Globus pallidus (tissue), 1 donor: ENCODE results near the gene CPT2.

Experiments used
- DNase-seq: peaks from one replicate; pipeline ENCODE4 v3.0.0-alpha.2; 2015; ENCODE audit warnings: low spot score

CPT2 gene

DNA sequence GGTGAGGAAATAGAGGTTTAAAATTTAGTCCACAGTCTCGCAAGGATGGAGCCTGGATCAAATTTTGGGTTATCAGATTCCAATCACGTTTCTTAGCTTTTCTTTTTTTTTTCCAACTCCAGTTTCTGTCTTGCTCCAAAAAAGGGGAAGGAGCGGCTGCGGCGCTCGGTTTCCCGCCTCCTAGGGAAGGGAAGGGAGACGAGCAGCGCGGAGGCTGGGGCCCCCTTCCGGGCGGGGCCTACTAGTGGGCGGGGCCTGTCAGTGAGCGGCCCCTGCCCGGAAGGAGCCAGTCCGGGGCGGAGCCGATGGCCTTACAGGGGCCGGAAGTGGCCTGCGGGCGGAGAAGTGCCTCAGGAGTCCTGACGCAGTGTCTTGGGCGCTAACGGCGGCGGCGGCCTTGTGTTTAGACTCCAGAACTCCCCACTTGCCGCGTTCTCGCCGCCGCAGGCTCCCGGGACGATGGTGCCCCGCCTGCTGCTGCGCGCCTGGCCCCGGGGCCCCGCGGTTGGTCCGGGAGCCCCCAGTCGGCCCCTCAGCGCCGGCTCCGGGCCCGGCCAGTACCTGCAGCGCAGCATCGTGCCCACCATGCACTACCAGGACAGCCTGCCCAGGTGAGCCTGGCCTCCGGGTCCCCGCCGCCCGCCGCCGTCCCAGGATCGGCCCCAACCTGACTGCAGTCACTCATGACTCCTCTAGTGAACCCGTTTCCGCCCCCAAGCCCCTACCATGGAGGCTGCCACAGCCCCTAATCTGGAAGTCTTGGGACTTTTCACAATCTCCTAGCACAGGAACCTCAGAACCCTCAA lies at the start of gene CPT2:
Gene CPT2 (plus strand): TSS at position 340 of the 806 bp plus-strand sequence. CDS start 120 bp downstream, at position 460.
- DNase-seq, result peak; percentile 94

DNA sequence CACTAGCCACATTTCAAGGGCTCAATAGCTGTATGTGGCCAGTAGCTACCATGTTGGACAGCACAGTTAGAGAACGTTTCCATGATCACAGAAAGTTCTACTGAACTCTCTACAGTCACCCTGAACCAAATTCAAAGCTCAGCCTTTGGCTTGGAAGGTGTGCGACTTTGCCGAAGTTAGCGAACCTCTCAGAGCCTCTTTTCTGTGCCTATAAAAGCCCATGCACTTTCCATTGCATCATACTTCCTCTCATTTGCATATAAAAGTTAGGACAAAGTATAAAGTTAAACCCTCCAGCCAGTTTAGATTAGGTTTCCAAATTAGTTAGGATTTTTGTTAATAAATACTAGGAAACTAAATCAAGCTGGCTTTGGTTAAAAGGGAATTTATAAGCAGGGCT lies 49.5 kb upstream of the CPT2 start:
- DNase-seq, result no peak

DNA sequence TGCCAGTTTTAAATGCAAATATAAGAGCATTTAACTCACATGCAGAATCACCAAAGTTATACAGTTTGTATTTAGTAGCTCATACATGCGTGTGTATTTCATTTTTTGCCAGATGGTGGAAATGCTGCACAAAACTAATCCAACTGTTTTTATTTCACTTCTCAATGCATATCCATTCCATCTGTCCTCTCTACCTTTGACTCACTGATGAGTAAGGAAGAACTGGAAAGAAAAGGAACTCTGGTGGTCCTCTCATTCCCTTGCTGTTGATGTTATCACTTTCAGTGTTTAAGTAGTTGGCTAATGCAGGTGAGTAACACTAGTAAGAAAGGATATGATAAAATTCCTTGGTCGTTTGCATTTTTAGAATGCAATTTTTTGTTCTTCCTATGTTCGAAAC lies 48.5 kb upstream of the CPT2 start:
- no peak for DNase-seq

DNA sequence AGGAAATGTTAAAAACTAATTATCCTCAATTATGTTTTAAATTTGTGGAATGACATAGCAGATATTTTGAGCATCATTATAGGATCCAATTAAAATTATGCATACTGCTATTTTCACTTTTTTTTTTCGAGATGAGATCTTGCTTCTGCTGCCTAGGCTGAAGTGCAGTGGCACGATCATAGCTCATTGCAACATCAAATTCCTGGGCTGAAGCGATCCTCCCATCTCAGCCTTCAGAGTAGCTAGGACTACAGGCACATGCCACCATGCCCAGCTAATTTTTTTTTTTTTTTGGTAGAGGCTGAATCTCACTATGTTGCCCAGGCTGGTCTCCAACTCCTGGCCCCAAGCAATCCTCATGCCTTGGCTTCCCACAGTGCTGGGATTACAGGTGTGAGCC lies 42.9 kb upstream of the CPT2 start:
- DNase-seq, result no peak

DNA sequence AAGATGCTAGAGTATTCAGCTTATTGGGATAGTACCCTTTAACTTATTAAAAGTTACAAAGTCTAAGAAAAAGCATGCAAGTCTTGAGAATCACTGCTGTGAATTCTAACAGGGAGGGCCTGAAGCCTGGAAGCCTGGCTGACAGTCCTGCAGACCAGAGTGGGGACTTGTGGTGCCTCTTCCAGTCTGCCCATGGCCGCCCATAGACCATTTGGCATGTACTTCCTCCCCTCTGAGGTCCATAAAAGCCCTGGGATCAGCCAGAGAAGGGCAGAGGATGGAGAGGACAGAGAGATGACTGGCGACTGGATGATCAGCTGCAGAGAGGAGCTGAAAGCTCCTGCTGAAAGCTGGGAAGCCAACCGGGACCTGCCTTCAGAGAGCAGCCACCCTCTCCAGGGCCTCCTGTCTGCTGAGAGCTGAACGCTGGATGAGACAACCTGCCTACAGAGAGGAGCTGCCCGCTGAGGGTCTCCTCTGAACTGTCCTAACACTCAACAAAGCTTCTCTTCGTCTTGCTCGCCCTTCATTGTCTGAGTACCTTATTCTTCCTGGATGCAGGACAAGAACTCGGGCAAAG lies 41.7 kb upstream of the CPT2 start:
- no peak for DNase-seq

DNA sequence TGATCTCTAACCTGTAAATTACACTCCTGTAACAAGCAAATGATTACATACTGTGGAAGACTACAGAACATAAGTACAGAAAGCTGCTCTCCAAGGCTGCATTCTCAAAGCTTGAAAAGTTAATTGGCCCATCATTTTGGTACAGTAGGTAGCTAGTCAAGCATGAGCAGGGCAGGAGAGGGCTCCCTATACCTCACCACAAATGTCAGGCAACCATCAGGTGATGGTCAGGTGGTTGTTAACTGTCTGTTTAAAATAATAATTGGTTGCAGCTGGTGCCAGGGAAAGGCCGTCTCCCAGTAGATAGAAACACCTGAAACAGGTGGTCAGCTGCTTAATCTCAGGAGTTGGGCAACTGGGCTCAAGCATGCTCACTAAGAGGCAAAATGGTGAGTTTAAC lies 41.1 kb upstream of the CPT2 start:
- DNase-seq, result no peak

DNA sequence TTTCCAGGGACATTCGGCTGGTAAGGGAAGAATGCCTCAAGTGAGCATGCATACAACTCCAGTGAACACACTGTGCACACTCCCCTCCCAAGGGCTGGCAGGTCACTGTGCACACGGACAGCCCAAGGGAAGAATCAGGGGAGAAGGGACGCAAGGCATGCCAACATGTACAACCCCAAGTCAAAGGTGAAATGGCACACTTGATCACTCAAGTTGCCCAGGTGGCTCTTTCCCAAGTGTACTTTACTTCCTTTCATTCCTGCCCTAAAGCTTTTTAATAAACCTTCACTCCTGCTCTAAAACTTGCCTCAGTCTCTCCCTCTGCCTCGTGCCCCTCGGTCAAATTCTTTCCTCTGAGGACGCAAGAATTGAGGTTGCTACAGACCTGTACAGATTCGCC lies 40.7 kb upstream of the CPT2 start:
- DNase-seq, result no peak

DNA sequence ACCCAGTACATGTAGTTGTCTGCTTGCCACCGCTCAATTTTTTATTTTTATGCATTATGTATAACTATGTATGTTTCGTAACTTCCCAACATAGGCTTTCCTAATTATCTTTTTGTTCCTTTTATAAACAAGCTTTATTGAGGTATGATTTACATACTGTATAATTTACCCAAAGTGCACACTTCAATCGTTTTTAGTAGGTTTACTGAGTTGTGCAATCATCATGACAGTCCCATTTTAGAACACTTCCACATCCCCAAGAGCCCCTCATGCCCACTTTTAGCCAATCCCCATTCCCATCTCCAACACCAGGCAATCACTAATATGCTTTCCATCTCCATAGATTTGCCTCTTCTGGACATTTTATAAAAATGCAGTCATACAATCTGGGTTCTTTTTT lies 39.8 kb upstream of the CPT2 start:
- DNase-seq, result no peak

DNA sequence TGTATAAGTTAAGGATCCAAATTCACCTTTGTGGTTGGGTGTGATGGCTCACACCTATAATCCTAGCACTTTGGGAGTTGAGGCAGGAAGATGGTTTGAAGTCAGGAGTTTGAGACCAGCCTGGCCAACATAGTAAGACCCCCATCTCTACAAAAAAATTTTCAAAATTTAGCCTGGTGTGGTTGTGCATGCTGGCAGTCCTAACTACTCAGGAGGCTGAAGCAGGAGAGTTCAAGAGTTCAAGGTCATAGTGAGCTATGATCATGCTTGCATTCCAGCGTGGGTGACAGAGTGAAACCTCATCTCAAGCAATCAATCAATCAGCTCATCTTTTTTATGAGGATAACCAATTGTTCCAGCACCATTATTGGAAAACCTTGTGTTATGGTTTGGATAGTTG lies 37.7 kb upstream of the CPT2 start:
- no peak for DNase-seq

DNA sequence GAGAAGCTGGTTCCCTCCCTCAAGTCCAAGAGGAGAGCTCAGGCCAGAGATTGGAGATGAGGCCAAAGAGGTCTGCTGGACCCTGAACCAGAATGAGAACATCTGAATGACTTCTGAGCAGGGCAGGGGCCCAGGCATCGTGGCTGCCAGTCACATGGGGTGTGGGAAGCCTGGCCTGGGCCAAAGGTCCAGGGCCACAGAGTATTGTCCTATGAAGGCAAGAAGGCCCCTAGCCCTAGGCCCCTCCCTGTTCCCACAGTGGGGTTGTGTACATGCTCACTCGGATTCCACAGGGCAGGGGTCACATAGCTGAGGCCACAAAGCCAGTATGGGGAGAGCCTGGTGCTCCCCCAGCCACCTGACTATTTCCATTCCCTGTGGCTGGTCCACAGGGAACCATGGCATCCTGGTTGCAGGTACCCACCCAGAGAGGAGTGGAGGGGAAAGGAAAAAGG lies 35.7 kb upstream of the CPT2 start:
- DNase-seq, result no peak

DNA sequence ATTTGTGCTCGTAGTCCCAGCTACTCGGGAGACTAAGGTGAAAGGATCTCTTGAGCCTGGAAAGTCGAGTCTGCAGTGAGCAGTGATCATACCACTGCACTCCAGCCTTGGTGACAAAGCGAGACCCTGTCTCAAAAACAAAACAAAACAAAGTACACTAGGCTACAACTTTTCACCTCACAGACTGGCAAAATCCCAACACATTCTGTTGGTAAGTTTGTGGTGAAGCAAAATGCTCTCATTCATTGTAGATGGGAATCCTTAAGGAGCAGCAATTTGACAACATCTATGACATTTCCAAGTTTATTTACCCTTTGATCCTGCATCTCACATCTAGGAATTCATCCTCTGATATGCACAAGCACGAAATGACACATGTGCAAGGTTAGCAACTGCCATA lies 34.0 kb upstream of the CPT2 start:
- no peak for DNase-seq

DNA sequence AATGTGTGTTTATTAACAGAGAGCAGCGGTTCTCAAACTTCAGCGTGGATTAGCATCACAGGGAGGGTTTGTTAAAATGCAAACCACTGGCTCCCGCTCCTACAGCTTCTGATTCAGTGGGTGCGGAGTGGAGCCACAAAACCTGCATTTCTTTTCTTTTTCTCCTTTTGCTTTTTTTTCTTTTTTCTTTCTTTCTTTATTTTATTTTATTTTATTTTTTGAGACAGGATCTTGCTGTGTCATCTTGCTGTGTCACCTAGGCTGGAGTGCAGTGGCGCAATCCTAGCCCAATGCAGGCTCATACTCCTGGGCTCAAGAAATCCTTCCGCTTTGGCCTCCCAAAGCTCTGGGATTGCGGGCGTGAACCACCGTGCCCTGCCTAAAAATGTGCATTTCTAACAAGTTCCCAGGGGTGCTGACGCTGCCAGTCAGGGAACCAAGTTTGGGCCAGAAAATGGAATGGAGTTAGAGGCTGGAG lies 33.3 kb upstream of the CPT2 start:
- no peak for DNase-seq

DNA sequence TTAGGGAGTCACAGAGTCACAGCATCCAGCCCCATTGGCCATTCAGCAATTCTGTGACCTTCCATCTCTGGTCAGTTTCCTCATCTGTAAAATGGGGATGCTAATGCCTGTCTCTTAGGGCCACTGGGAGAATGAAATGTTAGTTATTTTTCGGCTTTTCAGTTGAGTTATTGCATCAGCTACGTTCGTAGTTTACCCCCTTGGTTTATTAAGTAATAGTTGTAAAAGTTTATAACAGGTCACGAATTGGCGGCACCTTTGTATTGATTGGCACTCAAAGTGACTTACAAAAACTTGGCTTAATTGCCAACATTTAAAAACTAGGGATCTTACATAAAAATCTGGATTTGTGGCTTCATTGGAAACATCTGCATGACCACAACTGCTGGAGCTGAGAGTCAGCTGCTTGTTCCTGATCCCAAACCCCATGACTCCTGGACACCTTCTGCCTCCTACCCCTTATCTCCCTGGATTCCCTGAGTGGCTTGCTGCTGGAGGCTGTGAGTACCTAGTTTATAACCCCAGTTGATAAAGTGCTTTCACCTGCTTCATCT lies 31.1 kb upstream of the CPT2 start:
- DNase-seq, result no peak

DNA sequence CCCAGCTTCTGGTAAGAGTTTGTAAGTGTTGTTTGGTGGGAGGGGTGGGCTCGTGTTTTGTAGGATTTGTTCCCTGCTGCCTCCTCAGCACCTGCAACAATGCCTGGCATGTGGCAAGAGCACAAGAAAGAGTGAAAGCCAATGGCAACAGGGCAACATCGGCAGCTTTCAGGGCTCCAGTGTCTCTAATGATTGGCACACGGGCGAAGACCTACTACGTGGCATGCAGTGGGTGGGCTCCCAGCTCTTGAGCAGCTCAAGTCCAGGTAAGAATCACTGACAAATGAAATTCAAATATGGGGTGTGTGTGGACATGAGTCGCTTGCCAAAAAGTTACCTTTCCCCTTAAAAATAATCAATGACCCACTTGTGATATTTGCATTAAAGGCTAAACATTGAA lies 30.3 kb upstream of the CPT2 start:
- DNase-seq, result no peak

DNA sequence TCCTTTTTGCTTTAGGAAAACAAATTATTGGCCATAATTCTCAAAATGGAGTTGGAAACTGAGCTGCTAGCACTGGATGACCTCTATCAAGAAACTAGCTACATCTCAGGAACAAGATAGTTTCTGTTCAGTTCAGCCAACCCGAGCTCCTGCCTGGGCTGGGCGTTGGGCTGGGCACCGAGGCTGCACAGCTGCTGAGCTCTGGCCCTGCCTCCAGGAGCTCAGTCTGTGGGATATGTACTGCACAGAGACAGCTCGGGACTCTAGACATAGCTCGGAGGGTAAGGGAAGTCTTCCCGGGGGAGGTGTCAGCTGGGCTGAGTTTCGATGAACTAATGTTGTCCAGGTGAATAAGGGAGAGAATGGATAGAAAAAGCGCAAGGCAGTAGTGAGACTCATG lies 29.7 kb upstream of the CPT2 start:
- no peak for DNase-seq

DNA sequence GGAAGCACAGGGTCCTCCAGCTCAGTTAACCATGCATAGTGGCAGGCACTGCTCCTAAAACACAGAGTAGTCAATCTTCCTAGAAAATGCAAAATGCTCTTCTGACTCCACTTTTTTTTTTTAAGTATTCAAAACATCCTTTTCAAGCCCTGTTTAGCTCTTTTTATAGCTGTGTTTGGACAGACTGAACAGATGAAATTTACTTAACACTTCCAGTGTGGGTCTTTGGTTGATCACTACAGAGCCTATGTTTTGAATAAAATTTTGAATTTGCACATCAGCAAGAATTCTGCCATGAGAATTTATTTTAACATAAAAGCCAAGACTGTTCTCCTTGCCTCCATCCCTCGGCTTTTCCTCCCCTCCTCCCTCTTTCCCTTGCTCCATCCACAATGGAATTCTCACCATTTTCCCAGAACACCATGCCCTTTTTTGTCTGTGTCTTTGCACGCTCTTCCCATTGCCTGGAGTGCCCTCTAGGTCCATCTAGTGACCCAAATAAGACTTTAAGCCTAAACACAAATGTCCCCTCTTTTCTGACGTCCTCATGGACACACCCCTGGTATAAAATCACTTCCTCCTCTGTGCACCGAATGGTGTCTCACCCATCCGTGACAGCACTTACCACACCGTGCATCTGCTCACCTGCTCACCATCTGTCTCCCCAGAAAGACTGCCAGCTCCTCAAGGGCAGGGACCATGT lies 24.0 kb upstream of the CPT2 start:
- DNase-seq, result no peak

DNA sequence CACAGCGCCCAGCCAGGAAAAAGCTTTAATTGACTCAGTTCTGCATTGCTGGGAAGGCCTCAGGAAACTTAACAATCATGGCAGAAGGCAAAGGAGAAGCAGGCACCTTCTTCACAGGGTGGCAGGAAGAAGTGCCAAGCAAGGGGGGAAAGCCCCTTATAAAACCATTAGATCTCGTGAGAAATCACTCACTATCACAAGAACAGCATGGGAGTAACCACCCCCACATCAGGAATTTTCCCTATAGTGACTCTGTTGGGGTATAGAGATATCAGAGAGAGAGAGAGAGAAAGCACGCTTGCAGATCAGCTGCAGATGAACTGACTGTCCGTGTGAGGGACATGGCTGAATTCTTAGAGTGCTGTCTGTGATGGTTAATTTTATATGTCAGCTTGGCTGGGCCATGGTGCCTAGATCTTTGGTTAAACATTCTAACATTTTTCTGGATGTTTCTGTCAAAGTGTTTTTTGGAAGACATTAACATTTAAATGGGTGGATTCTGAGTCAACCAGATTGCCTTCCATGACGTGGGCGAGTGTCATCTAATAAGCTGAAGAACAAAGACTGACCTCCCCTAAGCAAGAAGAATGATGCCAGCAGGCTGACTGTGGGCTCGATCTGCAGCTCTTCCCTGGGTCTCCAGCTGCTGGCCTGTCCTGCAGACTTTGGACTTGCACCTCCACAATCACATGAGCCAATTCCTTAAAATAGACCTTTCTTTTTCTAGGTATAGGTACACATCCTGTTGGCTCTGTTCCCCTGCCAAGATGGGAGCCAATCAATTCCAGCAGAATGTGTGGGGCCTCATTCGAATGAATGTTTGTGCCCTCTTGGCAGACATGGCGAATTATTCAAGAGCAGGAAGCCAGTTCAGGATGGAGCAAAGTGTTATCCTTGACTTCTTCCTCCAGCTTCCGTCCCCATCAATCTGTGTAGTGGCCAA lies 21.4 kb upstream of the CPT2 start:
- no peak for DNase-seq

DNA sequence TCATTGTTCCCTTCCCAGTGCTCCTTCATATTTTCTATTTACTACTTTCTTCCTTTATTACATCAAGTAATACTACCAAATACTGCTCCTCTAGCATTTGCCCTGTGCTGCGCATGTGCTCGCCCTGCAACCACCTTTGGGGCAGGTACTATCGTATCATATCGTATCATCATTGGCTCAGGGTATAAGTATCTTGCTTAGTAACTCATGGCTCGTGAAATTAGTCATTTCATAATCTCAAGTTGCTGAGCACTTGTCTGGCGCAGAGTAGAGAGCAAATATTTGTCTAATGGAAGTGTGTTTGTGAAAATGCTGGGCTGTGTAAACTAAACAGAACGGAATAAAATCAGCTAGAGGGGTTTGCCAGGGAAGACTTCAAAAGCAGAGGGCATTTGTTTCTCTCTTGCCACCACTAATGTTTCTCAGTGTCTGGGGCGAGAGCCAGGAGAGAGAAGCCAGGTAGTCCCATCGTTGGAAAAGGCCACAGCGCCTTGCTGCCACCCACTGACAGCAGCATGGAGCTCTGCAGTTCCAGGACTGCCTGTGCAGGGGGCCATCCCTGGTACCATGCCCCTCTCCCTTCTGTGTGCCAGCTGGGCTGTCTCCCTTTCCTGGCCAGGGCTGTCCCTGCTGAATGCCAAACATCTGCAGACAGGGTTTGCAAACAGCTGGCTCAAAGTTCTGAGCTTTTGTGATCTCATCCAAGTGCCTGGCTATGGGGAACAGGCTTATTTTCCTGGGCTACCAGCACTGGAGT lies 20.0 kb upstream of the CPT2 start:
- no peak for DNase-seq

DNA sequence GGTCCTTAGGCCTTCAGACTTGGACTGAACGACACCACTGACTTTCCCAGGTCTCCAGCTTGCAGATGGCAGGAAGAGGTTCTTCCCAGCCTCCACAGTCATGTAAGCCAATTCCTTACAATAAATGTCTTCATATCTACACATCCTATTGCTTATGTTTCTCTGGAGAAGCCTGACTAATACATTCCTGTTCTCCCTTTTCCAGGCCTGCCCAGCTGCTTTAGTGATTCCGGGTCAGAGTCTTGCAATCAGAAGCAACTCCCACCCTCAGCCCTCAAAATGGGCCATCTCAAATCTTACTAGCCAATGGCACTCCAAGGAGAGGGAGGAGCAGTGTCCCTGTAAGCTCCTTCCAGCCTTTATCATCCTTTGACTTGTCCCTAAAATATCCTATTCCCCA lies 16.4 kb upstream of the CPT2 start:
- DNase-seq, result no peak

DNA sequence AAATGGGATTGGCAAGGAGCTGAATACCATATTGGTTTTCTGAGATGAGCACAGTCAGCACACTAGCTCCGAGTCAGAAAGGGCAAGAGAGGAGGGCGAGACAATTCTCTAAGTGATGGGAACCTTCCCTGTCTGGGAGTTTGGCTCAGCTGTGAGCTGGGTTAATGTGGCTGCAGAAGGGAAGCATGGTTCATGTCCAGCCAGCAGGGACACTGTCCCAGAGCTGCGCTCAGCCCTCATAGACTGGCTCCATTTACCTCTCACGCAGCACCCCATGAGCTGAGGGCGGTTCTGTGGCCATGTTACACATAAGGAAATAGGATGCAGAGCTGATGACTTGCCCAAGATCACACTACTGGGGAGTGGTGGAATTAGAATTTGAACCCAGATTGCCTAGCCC lies 15.7 kb upstream of the CPT2 start:
- DNase-seq, result no peak

DNA sequence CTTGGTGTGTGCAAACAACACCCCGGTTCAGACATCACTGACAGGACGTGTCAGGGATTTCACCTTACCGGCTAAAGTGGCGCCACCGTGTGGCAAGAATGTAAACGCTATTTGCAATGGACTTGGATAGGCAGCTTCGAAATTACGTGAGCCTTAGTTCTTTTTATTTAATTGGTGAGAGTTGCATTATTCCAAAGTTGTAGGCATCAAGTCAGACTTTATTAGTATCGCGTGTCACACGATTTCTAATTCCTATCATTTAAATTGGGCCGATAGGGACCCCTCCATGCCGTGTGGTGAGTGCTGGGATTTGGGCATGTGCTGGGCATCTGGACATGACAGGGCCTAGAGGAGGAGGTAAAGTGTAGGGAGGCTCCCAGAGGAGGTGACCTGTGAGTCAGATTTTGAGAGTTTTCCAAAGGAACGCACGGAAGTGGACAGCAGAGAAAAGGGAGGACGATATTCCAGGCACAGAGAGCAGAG lies 14.5 kb upstream of the CPT2 start:
- DNase-seq, result peak; percentile 57
